Choroid plexus epithelial cell (primary cell): Measurements from ENCODE around the gene SCD.

Experiments used
- DNase-seq: peaks from one replicate; pipeline ENCODE4 v3.0.0-alpha.2; 2010; ENCODE audit warnings: low read depth
- H3K4me3 ChIP-seq: 2 replicates; pipeline ENCODE4 v1.5.1; 2011; ENCODE audit warnings: low read depth, mild to moderate bottlenecking, control low read depth, low read length, moderate library complexity
- CTCF ChIP-seq: conservative IDR thresholded peaks from 2 replicates; pipeline ENCODE4 v1.5.1; 2011; ENCODE audit warnings: low read depth, mild to moderate bottlenecking, control low read depth, inconsistent platforms, low read length, moderate library complexity

SCD gene

DNA sequence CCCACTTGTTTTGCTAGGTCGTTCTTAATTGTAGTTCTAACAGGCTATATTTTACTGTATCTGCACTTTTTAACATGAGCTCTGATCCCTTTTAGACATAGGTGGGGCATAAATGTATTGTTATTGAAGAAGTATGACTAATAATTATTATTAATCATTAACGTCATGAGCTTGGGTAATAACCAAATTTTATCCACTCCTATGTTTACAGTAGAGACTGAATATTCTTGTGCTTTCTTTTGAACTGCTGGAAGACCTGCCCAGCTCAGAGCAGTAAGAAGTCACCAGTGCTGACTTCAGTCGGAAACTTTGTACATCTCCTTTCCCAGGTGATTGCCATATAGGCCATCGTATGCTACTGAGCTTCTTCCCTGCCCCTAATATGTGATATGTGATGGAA is 35.7 kb upstream of the SCD start:
- no peak overlapping the region for H3K4me3 ChIP-seq
- DNase-seq: no peak
- no peak for TF ChIP-seq CTCF

DNA sequence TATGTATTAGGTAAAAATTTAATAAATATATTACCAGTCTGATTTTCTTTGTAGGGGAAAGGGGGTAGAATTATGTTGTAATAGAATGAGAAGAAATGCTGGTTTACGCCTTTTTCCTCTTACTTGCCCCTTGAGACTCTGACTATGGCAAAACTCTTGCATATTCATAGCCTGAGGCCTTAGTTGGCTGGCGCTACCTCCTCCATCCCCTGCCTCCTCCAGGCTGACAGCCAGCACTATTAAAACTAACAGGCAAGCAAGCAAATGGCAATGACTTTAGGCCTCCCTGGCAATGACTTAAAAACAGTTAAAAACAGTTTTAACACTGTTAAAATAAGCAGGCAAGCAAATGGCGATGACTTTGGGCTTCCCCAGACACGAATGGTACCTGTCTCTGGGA is 31.4 kb upstream of the SCD start:
- no peak for DNase-seq
- no peak overlapping the region for H3K4me3 ChIP-seq
- no peak for TF ChIP-seq CTCF

DNA sequence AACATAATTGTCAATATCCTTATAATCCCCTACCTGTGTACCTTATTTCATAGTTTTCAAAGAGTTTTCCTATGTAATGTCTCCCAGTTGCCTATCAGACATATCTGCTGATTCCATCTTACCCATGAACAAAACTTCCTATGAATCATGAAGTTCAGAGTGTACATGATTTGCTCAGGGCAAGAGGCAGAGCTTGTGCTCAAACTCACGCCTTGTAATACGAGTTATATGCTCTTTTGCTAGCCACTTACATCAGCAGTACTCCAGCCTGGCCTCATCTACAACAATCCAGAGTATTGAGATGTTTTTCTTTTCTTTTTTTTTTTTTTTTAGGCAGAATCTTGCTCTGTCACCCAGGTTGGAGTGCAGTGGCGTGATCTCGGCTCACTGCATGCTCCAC is 28.8 kb upstream of the SCD start:
- DNase-seq: no peak
- no peak for TF ChIP-seq CTCF

DNA sequence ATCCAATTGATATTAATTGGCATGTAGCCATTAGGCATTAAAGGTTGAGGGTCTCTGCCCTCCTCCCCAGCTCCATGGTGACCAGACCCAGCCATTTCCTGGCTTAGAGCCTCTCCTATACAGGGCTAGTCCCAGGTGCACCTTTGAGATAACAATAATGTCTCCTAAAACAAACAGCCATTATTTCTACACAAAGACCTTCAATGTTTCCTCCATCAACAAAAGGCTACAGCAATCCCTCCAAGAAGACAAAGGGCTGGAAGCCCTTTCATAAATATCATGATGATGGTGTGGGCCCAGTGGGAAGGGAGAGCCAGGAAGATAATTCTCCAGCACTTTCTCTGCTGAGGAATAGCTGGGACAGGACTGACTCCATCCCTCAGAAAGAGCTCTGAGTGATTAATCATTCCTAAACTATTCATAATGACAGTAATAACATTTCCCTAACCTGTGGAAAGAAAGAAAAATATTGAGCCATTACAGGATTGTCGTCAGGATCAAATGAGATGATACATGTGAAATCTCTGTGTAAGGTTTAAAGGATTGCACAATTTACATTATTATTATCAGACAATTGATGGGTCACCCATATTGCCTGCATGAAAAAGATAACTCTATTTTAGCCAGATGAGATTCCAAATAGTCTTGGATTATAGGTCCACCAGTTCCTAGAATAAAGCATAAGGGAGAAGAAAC is 27.2 kb upstream of the SCD start:
- H3K4me3 ChIP-seq: no peak overlapping the region
- DNase-seq: no peak
- no peak for TF ChIP-seq CTCF

More for the DNA sequence above, 28.8 kb upstream of the SCD start:
- no peak overlapping the region for H3K4me3 ChIP-seq

DNA sequence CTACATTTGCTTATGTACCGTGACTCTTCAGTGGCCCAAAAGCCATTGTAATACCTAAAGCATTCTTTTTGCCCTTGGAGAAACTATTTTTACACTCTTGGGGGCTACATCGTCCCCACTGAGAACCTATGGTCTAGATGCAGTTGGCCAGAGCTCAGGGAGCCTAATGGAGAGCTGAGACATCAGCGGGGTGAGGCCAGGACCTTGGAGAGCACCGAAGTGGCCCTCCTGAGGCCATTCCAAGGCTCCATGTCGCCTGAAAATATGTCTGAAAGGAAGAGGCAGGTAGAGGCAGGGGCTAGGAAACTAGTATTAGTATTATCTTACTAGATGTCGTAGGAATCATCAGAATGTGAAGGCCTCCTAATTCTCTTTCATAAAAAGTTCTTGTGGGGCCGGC is 21.9 kb upstream of the SCD start:
- no peak for TF ChIP-seq CTCF
- DNase-seq: no peak
- H3K4me3 ChIP-seq: no peak overlapping the region

GRCh38 chr10:100327007-100327717 is 19.9 kb upstream of the SCD start:
- TF ChIP-seq CTCF: no peak
- DNase-seq: no peak
- H3K4me3 ChIP-seq: no peak overlapping the region

GRCh38 chr10:100327718-100328009 is 19.4 kb upstream of the SCD start:
- TF ChIP-seq CTCF: no peak
- H3K4me3 ChIP-seq: no peak overlapping the region
- no peak for DNase-seq
